GM20431 (cell line): ENCODE data around the gene XPO4.

ENCODE experiments used
- in situ Hi-C: fragments of 300-500 bp; cut with MseI, MboI; formaldehyde crosslinking; loops from one replicate; pipeline ENCODE4 v1.15.0; 2020; ENCODE audit warnings: low sequenced_read_pairs; ENCODE audit not compliant: unreplicated experiment

The XPO4 gene

GRCh38 chr13:20902438-20903163 is at the start of gene XPO4:
TSS of gene XPO4 (minus strand) at chr13:20902746. CDS start at chr13:20902738, 8 bp downstream.
- in situ Hi-C loops: loop anchor here (25.0 kb wide), 1 partner anchor 390 kb away; no protein-coding TSS in a partner anchor

DNA sequence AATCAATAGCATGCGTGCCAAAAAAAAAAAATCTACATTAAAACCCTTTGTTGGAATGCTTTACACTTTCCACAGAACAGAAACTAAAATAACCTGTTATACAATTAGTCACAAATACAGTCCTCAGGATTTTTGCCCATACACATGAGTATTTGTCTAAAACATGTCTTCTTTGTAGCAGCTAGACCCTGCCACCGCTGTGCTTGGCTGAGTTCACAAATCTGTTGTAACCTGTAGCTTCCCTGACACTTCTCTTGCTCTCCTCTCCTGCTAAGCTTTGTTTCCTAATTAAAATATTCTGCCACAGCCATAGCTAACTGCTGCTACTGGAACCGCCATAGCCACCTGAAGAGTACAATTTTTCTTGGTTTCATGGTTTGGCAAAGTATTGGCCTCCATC is 45.5 kb upstream of the XPO4 start:
- in situ Hi-C loops: loop anchor here (25.0 kb wide), 1 partner anchor 539 kb away; no protein-coding TSS in a partner anchor

- in situ Hi-C loops: loop anchor here (25.0 kb wide), 1 partner anchor 541 kb away; no protein-coding TSS in a partner anchor
Observed at GRCh38 chr13:20945952-20946383, 43.4 kb upstream of the XPO4 start.

DNA sequence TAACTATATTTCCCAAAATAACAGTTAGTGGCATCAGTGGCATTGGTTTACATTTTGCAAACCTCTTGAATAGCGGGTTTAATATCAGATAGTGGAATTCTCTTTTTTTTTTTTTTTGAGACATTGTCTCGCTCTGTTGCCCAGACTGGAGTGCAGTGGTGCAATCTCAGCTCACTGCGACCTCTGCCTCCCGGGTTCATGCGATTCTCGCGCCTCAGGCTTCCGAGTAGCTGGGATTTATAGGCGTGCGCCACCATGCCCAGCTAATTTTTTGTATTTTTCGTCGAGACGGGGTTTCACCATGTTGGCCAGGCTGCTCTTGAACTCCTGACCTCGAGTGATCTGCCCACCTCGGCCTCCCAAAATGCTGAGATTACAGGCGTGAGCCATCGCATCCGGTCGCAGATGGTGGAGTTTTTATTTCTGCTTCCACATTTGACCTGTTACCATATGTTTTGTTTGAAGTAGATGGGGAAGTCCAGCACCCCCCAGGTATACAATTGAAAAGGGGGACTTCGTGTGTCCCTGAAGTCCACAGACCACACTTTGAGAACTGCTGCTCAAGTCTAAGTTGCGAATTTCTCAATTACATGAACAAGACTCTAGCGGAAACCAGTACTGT is 40.5 kb upstream of the XPO4 start:
- in situ Hi-C loops: loop anchor here (25.0 kb wide), 1 partner anchor 544 kb away; no protein-coding TSS in a partner anchor

DNA sequence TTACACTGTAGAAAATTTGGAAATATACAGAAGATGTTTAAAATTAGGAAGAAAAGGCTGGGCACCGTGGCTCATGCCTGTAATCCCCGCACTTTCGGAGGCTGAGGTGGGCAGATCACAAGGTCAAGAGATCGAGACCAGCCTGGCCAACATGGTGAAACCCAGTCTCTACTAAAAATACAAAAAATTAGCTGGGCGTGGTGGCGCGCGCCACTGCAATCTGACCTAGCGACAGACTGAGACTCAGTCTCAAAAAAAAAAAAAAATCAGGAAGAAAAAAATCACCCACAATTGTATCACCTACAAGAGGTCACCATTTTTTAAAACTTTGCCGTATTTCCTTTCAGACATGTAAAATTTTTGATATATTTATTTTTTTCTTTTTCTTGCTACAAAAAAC is 38.0 kb upstream of the XPO4 start:
- in situ Hi-C loops: loop anchor here (25.0 kb wide), 1 partner anchor 547 kb away; no protein-coding TSS in a partner anchor

DNA sequence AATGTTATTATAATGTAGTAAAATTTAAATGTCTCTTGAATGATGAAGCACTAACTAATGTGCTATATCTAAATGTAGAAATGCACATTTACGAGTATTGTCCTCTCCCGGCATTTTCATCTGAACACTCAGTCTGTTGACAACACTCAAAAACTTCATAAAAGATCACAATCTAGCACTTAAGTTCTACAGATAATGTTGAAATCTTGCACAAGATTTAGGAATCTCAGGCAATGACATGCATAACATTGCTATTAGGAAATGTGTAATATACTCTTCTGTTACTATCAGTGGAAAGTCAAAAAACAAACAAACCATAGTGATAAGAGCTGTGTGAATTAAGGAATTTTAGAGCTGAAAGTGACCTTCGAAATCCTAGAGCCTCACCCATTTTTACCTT is 37.5 kb upstream of the XPO4 start:
- in situ Hi-C loops: loop anchor here (25.0 kb wide), 1 partner anchor 547 kb away; no protein-coding TSS in a partner anchor

GRCh38 chr13:20939662-20940061 is 37.1 kb upstream of the XPO4 start:
- in situ Hi-C loops: loop anchor here (25.0 kb wide), 1 partner anchor 548 kb away; no protein-coding TSS in a partner anchor

- in situ Hi-C loops: loop anchor here (25.0 kb wide), 1 partner anchor 549 kb away; no protein-coding TSS in a partner anchor
Observed at GRCh38 chr13:20938302-20938701, 35.8 kb upstream of the XPO4 start.

GRCh38 chr13:20927596-20928257 is 25.2 kb upstream of the XPO4 start:
- in situ Hi-C loops: loop anchor here (10.0 to 25.0 kb wide), 2 partner anchors 213 to 560 kb away; no protein-coding TSS in a partner anchor

DNA sequence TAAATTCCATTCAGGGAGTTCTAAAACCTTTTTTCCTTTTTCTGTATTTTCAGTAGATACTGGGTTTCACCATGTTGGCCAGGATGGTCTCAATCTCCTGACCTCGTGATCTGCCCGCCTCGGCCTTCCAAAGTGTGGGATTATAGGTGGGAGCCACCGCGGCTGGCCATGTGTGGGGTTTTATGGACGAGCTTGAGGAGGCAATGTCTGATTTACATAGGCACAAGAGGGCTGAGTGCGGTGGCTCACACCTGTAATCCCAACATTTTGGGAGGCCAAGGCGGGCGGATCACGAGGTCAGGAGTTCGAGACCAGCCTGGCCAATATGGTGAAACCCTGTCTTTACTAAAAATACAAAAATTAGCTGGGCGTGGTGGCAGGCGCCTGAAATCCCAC is 22.8 kb upstream of the XPO4 start:
- in situ Hi-C loops: loop anchor here (10.0 to 25.0 kb wide), 2 partner anchors 211 to 562 kb away; no protein-coding TSS in a partner anchor

DNA sequence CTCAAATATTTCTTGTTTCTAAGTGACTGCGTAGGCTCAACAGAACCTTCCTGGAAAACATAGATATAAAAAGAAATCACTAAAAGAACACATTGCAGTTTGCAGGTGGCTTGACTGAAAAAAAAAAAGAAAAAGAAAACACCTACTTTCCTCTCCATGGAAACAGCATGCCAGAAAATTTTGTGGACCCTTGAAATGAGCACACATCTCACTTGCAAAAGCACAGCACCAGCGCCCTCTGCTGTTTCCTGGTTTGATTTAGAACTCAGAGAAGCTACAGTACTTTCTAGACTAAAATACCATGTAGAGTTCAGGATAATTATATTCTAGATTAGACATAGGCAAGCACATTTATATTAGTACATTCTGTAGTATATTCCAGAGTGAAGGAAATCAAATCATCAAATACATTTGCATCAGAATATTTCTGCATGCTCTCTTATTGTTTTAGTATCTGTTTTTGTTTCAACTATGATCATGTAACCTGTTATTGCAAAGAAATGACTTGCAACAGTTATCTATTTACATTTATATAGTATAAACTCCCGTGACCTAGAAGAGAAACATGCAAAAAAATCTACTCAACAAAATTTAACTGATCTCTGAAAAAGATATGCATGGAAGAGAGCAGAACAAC is 22.3 kb upstream of the XPO4 start:
- in situ Hi-C loops: loop anchor here (10.0 to 25.0 kb wide), 3 partner anchors 210 to 562 kb away; no protein-coding TSS in a partner anchor

GRCh38 chr13:20923272-20923671 is 20.7 kb upstream of the XPO4 start:
- in situ Hi-C loops: loop anchor here (10.0 to 25.0 kb wide), 2 partner anchors 208 to 411 kb away; no protein-coding TSS in a partner anchor

DNA sequence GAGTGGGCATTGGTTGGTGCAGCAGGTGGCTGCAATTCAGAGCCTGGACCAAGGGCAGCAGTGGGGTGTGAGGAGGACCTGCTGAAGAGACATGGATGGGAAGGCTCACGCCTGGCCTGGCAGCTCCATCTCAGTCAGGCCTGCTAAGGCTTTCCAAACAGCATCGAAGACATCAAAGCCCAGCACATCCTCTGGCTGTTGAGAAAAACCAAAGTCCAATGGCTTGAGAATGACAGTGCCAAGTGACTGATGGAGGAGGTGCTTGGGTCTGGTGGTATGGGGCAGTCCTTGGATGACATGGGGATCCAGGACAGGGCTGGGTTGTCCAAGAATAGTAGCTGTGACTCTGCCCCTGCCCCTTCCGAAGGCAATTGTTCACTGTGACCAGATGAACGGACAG is 19.0 kb upstream of the XPO4 start:
- in situ Hi-C loops: loop anchor here (10.0 to 25.0 kb wide), 2 partner anchors 207 to 409 kb away; no protein-coding TSS in a partner anchor

DNA sequence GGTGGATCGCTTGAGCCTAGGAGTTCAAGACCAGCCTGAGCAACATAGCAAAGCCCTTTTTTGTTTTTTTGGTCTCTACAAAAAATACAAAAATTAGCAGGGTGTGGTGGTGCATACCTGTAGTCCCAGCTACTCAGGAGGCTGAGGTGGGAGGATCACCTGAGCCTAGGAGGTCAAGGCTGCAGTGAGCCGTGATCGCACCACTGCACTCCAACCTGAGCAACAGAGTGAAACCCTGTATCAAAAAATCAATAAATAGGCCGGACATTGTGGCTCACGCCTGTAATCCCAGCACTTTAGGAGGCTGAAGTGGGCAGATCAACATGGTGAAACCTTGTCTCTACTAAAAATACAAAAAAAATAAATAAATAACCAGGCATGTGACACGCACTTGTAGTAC is 13.1 kb upstream of the XPO4 start:
- in situ Hi-C loops: loop anchor here (25.0 kb wide), 1 partner anchor 403 kb away; no protein-coding TSS in a partner anchor

- in situ Hi-C loops: loop anchor here (25.0 kb wide), 1 partner anchor 399 kb away; no protein-coding TSS in a partner anchor
Observed at GRCh38 chr13:20911037-20911436, 8.5 kb upstream of the XPO4 start.

DNA sequence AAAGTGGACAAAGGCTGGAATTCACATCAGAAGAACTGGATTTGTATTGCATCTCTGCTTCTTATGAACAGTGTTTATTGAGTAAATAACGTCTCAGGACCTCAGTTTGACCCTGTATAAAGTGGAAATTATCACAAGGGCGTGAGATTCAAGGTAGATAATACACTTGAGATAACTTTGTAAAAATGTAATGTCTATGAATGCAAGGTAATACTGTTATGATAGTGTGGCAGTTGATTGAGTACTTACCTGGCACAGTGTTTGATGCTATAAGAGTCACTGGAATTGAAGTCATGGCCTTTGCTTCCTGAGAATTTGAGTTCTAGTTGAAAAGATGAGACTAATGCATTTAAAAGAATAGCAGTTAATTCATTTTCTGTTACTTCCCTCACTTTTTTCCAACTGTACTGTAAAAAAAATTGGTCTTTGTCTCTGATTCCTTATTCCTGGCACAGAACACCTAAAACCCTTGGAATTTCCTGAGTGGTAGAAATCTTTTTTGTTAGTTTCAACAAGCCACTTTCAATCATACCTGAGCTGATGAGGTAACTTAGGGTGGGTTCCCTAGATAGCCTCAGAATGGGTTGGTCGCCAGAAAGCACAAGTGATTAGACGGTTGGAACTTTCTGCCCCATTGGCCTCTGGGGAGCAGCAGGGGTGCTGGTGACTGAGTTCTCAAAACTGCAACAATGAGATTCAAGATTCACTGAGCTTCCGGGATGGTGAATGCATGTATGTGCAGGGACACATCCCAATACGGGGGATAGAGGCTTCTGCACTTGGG is 6.4 kb upstream of the XPO4 start:
- in situ Hi-C loops: loop anchor here (25.0 kb wide), 1 partner anchor 397 kb away; no protein-coding TSS in a partner anchor

DNA sequence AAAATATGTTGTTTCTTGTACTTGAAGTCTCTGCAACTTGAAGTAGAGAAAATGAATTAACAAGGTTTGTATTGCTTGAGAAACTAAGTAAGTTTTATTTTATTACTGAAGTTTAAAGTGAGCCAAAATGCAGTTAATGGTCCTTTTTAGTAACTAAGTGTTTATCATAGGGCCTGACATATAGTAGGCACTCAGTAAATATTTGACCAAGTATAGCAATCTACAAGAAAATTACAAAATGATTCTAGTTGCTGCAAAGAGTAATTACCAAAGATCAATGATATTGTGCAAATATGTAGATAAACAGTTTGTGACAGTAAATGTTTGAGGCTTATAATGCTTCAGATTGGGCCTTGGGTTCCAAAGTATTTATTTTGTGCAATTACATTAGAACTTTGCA is 2.4 kb upstream of the XPO4 start:
- in situ Hi-C loops: loop anchor here (25.0 kb wide), 1 partner anchor 393 kb away; no protein-coding TSS in a partner anchor

- in situ Hi-C loops: loop anchor here (25.0 kb wide), 1 partner anchor 391 kb away; no protein-coding TSS in a partner anchor
Observed at GRCh38 chr13:20903164-20903475, 574 bp upstream of the XPO4 start.
